Natural killer cell treated with Interleukin-12 subunit alpha and Interleukin-12 subunit beta and Interleukin-15 and Interleukin-18, amount 100 ng/mL, for 72 hours (primary cell): ENCODE results near the gene CDH2. TPM values are rescaled to one million over a fixed set of nuclear protein-coding genes. Genes with fewer than 3 reads are reported as not detected.

Experiments used
- ATAC-seq, 2 donors: fragments of 150-1000 bp; cut with Tn5 transposase in 1 of 2; sonication (Bioruptor Pico), chemical (Tn5 transposase) in 1 of 2; 2 replicates each; pipeline ENCODE4 v1.10.0; 2021
- DNase-seq: peaks from one replicate; pipeline ENCODE4 v3.0.0; 2022; ENCODE audit warnings: low spot score
- H3K27ac Mint-ChIP-seq, 2 donors: 1 replicate in 1 of 2; 2 replicates in 1 of 2; pipeline ENCODE4 v1.8.0; 2022; ENCODE audit warnings: mixed read lengths in 2 of 2, mild to moderate bottlenecking in 1 of 2, moderate library complexity in 1 of 2
- H3K27me3 Mint-ChIP-seq, 2 donors: 1 replicate in 1 of 2; 2 replicates in 1 of 2; pipeline ENCODE4 v1.8.0; 2022; ENCODE audit warnings: mixed read lengths in 2 of 2
- H3K36me3 Mint-ChIP-seq: one replicate; pipeline ENCODE4 v1.8.0; 2022; ENCODE audit warnings: mixed read lengths
- H3K4me1 Mint-ChIP-seq, 2 donors: 1 replicate in 1 of 2; 2 replicates in 1 of 2; pipeline ENCODE4 v1.8.0; 2022; ENCODE audit warnings: low read depth in 2 of 2, mixed read lengths in 2 of 2, mild to moderate bottlenecking in 1 of 2
- H3K4me3 Mint-ChIP-seq: one replicate; pipeline ENCODE4 v1.8.0; 2022; ENCODE audit warnings: mixed read lengths
- H3K9me3 Mint-ChIP-seq: 2 replicates; pipeline ENCODE4 v1.8.0; 2022; ENCODE audit warnings: mixed read lengths
- total RNA-seq, 2 donors: library from RNA; stranded (reverse); gene quantifications; one replicate each; pipeline ENCODE4 v1.2.3, GENCODE V29; 2022

CDH2 gene
- total RNA-seq, 2 donors from 2014 or later: 1.4 TPM; not detected in 1

- no peak for DNase-seq
- Mint-ChIP-seq H3K27ac (no peak overlapping the region), H3K9me3 (peaks cover 11% of the 10 kb centered on the region), H3K36me3 (no peaks in the 10 kb centered on the region), H3K27me3 (no peaks in the 10 kb centered on the region), H3K4me1 (no peaks in the 10 kb centered on the region), H3K4me3 (no peak overlapping the region)
- no peak for ATAC-seq
Measured at GRCh38 chr18:28015671-28016070, 161.3 kb downstream of the CDH2 start.

GRCh38 chr18:28013066-28013465 is 163.9 kb downstream of the CDH2 start:
- DNase-seq (no peak), ATAC-seq (no peak)
- no peaks in the 10 kb centered on the region for H3K4me1 Mint-ChIP-seq
- H3K27me3 Mint-ChIP-seq: no peaks in the 10 kb centered on the region
- no peaks in the 10 kb centered on the region for H3K36me3 Mint-ChIP-seq
- H3K27ac Mint-ChIP-seq: no peak overlapping the region
- peaks cover under 1% of the 10 kb centered on the region for H3K9me3 Mint-ChIP-seq
- no peak overlapping the region for H3K4me3 Mint-ChIP-seq

- Mint-ChIP-seq H3K4me1 (no peaks in the 10 kb centered on the region), H3K36me3 (no peaks in the 10 kb centered on the region), H3K4me3 (no peak overlapping the region), H3K27ac (no peak overlapping the region), H3K9me3 (no peaks in the 10 kb centered on the region), H3K27me3 (no peaks in the 10 kb centered on the region)
- no peak for ATAC-seq
- no peak for DNase-seq
Measured at GRCh38 chr18:28012336-28012735, 164.6 kb downstream of the CDH2 start.

- Mint-ChIP-seq H3K4me3 (no peak overlapping the region), H3K27ac (no peak overlapping the region), H3K4me1 (no peaks in the 10 kb centered on the region), H3K27me3 (no peaks in the 10 kb centered on the region), H3K9me3 (no peaks in the 10 kb centered on the region), H3K36me3 (no peaks in the 10 kb centered on the region)
- DNase-seq: no peak
- no peak for ATAC-seq
Measured at GRCh38 chr18:28009589-28009988, 167.3 kb downstream of the CDH2 start.

- Mint-ChIP-seq H3K27me3 (no peaks in the 10 kb centered on the region), H3K4me3 (no peak overlapping the region), H3K4me1 (no peaks in the 10 kb centered on the region), H3K9me3 (no peaks in the 10 kb centered on the region), H3K36me3 (no peaks in the 10 kb centered on the region), H3K27ac (no peak overlapping the region)
- ATAC-seq (no peak), DNase-seq (no peak)
Measured at GRCh38 chr18:28007841-28008240, 169.1 kb downstream of the CDH2 start.

GRCh38 chr18:28005164-28005563 is 171.8 kb downstream of the CDH2 start:
- ATAC-seq (no peak), DNase-seq (no peak)
- Mint-ChIP-seq H3K4me3 (no peak overlapping the region), H3K4me1 (no peaks in the 10 kb centered on the region), H3K27ac (no peak overlapping the region), H3K36me3 (no peaks in the 10 kb centered on the region), H3K27me3 (no peaks in the 10 kb centered on the region), H3K9me3 (peaks cover 3% of the 10 kb centered on the region)

GRCh38 chr18:28004606-28005005 is 172.3 kb downstream of the CDH2 start:
- no peaks in the 10 kb centered on the region for H3K27me3 Mint-ChIP-seq
- DNase-seq (no peak), ATAC-seq (no peak)
- H3K27ac Mint-ChIP-seq: no peak overlapping the region
- H3K4me1 Mint-ChIP-seq: no peaks in the 10 kb centered on the region
- H3K36me3 Mint-ChIP-seq: no peaks in the 10 kb centered on the region
- peaks cover 3% of the 10 kb centered on the region for H3K9me3 Mint-ChIP-seq
- H3K4me3 Mint-ChIP-seq: no peak overlapping the region

GRCh38 chr18:28003451-28003850 is 173.5 kb downstream of the CDH2 start:
- H3K27me3 Mint-ChIP-seq: no peaks in the 10 kb centered on the region
- H3K27ac Mint-ChIP-seq: no peak overlapping the region
- peaks cover 3% of the 10 kb centered on the region for H3K9me3 Mint-ChIP-seq
- DNase-seq (no peak), ATAC-seq (no peak)
- no peaks in the 10 kb centered on the region for H3K4me1 Mint-ChIP-seq
- no peak overlapping the region for H3K4me3 Mint-ChIP-seq
- H3K36me3 Mint-ChIP-seq: no peaks in the 10 kb centered on the region

- Mint-ChIP-seq H3K27me3 (no peaks in the 10 kb centered on the region), H3K9me3 (peaks cover 3% of the 10 kb centered on the region), H3K36me3 (no peaks in the 10 kb centered on the region), H3K27ac (no peak overlapping the region), H3K4me3 (no peak overlapping the region), H3K4me1 (no peaks in the 10 kb centered on the region)
- DNase-seq (no peak), ATAC-seq (no peak)
Measured at GRCh38 chr18:28002841-28003240, 174.1 kb downstream of the CDH2 start.

GRCh38 chr18:27996801-27997272 is 180.1 kb downstream of the CDH2 start:
- ATAC-seq: no peak
- DNase-seq: no peak
- Mint-ChIP-seq H3K27me3 (no peaks in the 10 kb centered on the region), H3K9me3 (peaks cover 5% of the 10 kb centered on the region), H3K27ac (no peak overlapping the region), H3K4me3 (no peak overlapping the region), H3K4me1 (no peaks in the 10 kb centered on the region), H3K36me3 (peaks cover 5% of the 10 kb centered on the region)

GRCh38 chr18:27995770-27996502 is 181.0 kb downstream of the CDH2 start:
- H3K27me3 Mint-ChIP-seq: no peaks in the 10 kb centered on the region
- H3K27ac Mint-ChIP-seq: no peak overlapping the region
- ATAC-seq (no peak), DNase-seq (no peak)
- H3K9me3 Mint-ChIP-seq: peaks cover 4% of the 10 kb centered on the region
- H3K4me1 Mint-ChIP-seq: no peaks in the 10 kb centered on the region
- H3K4me3 Mint-ChIP-seq: no peak overlapping the region
- peaks cover 5% of the 10 kb centered on the region for H3K36me3 Mint-ChIP-seq

- Mint-ChIP-seq H3K27ac (no peak overlapping the region), H3K36me3 (peaks cover 5% of the 10 kb centered on the region), H3K4me1 (no peaks in the 10 kb centered on the region), H3K9me3 (peaks cover 4% of the 10 kb centered on the region), H3K27me3 (no peaks in the 10 kb centered on the region), H3K4me3 (no peak overlapping the region)
- DNase-seq: no peak
- ATAC-seq: no peak
Measured at GRCh38 chr18:27994571-27994970, 182.4 kb downstream of the CDH2 start.

- Mint-ChIP-seq H3K4me1 (no peaks in the 10 kb centered on the region), H3K9me3 (no peaks in the 10 kb centered on the region), H3K27me3 (no peaks in the 10 kb centered on the region), H3K27ac (no peak overlapping the region), H3K36me3 (peaks cover 5% of the 10 kb centered on the region), H3K4me3 (no peak overlapping the region)
- DNase-seq: no peak
- no peak for ATAC-seq
Measured at GRCh38 chr18:27991391-27991790, 185.5 kb downstream of the CDH2 start.

GRCh38 chr18:27985832-27986231 is 191.1 kb downstream of the CDH2 start:
- Mint-ChIP-seq H3K36me3 (no peaks in the 10 kb centered on the region), H3K4me3 (no peak overlapping the region), H3K27me3 (no peaks in the 10 kb centered on the region), H3K4me1 (no peaks in the 10 kb centered on the region), H3K9me3 (peaks cover 3% of the 10 kb centered on the region), H3K27ac (no peak overlapping the region)
- ATAC-seq (no peak), DNase-seq (no peak)

GRCh38 chr18:27983780-27984179 is 193.2 kb downstream of the CDH2 start:
- peaks cover 15% of the 10 kb centered on the region for H3K9me3 Mint-ChIP-seq
- no peak for ATAC-seq
- no peak overlapping the region for H3K4me3 Mint-ChIP-seq

More at GRCh38 chr18:27983780-27984179, 193.2 kb downstream of the CDH2 start:
- no peak for DNase-seq
- Mint-ChIP-seq H3K4me1 (no peaks in the 10 kb centered on the region), H3K27me3 (no peaks in the 10 kb centered on the region), H3K36me3 (no peaks in the 10 kb centered on the region), H3K27ac (no peak overlapping the region)
